H9 (cell line): ENCODE data around the gene NSD1. TPM values are rescaled to one million over a fixed set of nuclear protein-coding genes. Genes with fewer than 3 reads are reported as not detected.
A peak's percentile ranks its signal among the peaks of the same experiment; 100 is the strongest.

ENCODE experiments used
- DNase-seq: peaks from one replicate; pipeline ENCODE4 v3.0.0-alpha.2; 2017
- H2AFZ ChIP-seq: one replicate; pipeline ENCODE4 v1.6.1; 2013; ENCODE audit warnings: mild to moderate bottlenecking, low read length, control low read depth, moderate library complexity
- H2AK5ac ChIP-seq: 2 replicates; pipeline ENCODE4 v1.6.1; 2013; ENCODE audit warnings: low read length, control low read depth, mixed read lengths; ENCODE audit not compliant: insufficient read length
- H2BK120ac ChIP-seq: one replicate; pipeline ENCODE4 v1.6.1; 2013; ENCODE audit warnings: low read depth, mild to moderate bottlenecking, low read length, control low read depth, inconsistent platforms; ENCODE audit not compliant: poor library complexity, severe bottlenecking
- H2BK12ac ChIP-seq: 2 replicates; pipeline ENCODE4 v1.6.1; 2013; ENCODE audit warnings: low read length, control low read depth, mixed read lengths, low read depth; ENCODE audit not compliant: insufficient read length
- H2BK15ac ChIP-seq: 2 replicates; pipeline ENCODE4 v1.6.1; 2013; ENCODE audit warnings: low read depth, low read length, control low read depth
- H2BK20ac ChIP-seq: one replicate; pipeline ENCODE4 v1.6.1; 2013; ENCODE audit warnings: low read depth, mild to moderate bottlenecking, low read length, control low read depth, inconsistent platforms; ENCODE audit not compliant: poor library complexity, severe bottlenecking
- H2BK5ac ChIP-seq: 2 replicates; pipeline ENCODE4 v1.6.1; 2013; ENCODE audit warnings: low read length, control low read depth, mixed read lengths; ENCODE audit not compliant: insufficient read length
- H3K14ac ChIP-seq: 2 replicates; pipeline ENCODE4 v1.6.1; 2013; ENCODE audit warnings: low read length, control low read depth; ENCODE audit not compliant: insufficient read depth
- H3K18ac ChIP-seq: 2 replicates; pipeline ENCODE4 v1.6.1; 2013; ENCODE audit warnings: low read depth, mild to moderate bottlenecking, mixed read lengths, low read length, control low read depth; ENCODE audit not compliant: insufficient read length
- H3K23ac ChIP-seq: 2 replicates; pipeline ENCODE4 v1.6.1; 2013; ENCODE audit warnings: low read length, control low read depth, mixed read lengths, low read depth; ENCODE audit not compliant: insufficient read length
- H3K23me2 ChIP-seq: 2 replicates; pipeline ENCODE4 v1.6.1; 2013; ENCODE audit warnings: low read depth, mild to moderate bottlenecking, mixed read lengths, low read length, control low read depth; ENCODE audit not compliant: insufficient read length, poor library complexity, severe bottlenecking
- H3K27ac ChIP-seq: 2 replicates; pipeline ENCODE4 v1.5.1; 2013; ENCODE audit warnings: low read length, control low read depth, mixed read lengths, low read depth; ENCODE audit not compliant: insufficient read length
- H3K27me3 ChIP-seq: 2 replicates; pipeline ENCODE4 v1.6.1; 2013; ENCODE audit warnings: low read length, control low read depth, inconsistent platforms; ENCODE audit not compliant: insufficient read depth
- H3K4ac ChIP-seq: 2 replicates; pipeline ENCODE4 v1.6.1; 2013; ENCODE audit warnings: low read depth, mild to moderate bottlenecking, control low read depth, inconsistent platforms, low read length, moderate library complexity
- H3K4me1 ChIP-seq: 2 replicates; pipeline ENCODE4 v1.6.1; 2013; ENCODE audit warnings: low read length, control low read depth, inconsistent platforms; ENCODE audit not compliant: insufficient read depth
- H3K4me2 ChIP-seq: 2 replicates; pipeline ENCODE4 v1.6.1; 2013; ENCODE audit warnings: low read length, control low read depth, mixed read lengths; ENCODE audit not compliant: insufficient read length, insufficient read depth
- H3K56ac ChIP-seq: 2 replicates; pipeline ENCODE4 v1.6.1; 2013; ENCODE audit warnings: low read depth, mild to moderate bottlenecking, mixed read lengths, low read length, control low read depth; ENCODE audit not compliant: insufficient read length
- H3K79me1 ChIP-seq: 2 replicates; pipeline ENCODE4 v1.6.1; 2013; ENCODE audit warnings: low read depth, mild to moderate bottlenecking, moderate library complexity, low read length, control low read depth, inconsistent platforms; ENCODE audit not compliant: insufficient read depth, poor library complexity, severe bottlenecking
- H3K79me2 ChIP-seq: 2 replicates; pipeline ENCODE4 v1.6.1; 2013; ENCODE audit warnings: low read length, control low read depth, inconsistent platforms; ENCODE audit not compliant: insufficient read depth
- H3K9ac ChIP-seq: 2 replicates; pipeline ENCODE4 v1.6.1; 2013; ENCODE audit warnings: low read length, control low read depth, mixed read lengths; ENCODE audit not compliant: insufficient read length; ENCODE audit errors: extremely low read depth
- H3K9me3 ChIP-seq: one replicate; pipeline ENCODE4 v1.6.1; 2013; ENCODE audit warnings: low read depth, low read length, inconsistent platforms; ENCODE audit not compliant: control insufficient read depth
- H3T11ph ChIP-seq: one replicate; pipeline ENCODE4 v1.6.1; 2013; ENCODE audit warnings: mild to moderate bottlenecking, low read length, control low read depth, inconsistent platforms
- H4K20me1 ChIP-seq: one replicate; pipeline ENCODE4 v1.6.1; 2013; ENCODE audit not compliant: control insufficient read depth, insufficient read length, insufficient read depth
- H4K5ac ChIP-seq: 2 replicates; pipeline ENCODE4 v1.6.1; 2013; ENCODE audit warnings: low read depth, mild to moderate bottlenecking, mixed read lengths, low read length, control low read depth; ENCODE audit not compliant: insufficient read length
- H4K8ac ChIP-seq: replicated peaks from 2 replicates; pipeline ENCODE4 v1.6.1; 2013; ENCODE audit warnings: low read length, control low read depth, mixed read lengths, low read depth; ENCODE audit not compliant: insufficient read length
- H4K91ac ChIP-seq: 2 replicates; pipeline ENCODE4 v1.6.1; 2013; ENCODE audit warnings: low read depth, mild to moderate bottlenecking, moderate library complexity, mixed read lengths, low read length, control low read depth; ENCODE audit not compliant: insufficient read length
- H3K27ac Mint-ChIP-seq, 3 experiments: 2 replicates in 2 of 3; 3 replicates in 1 of 3; pipeline ENCODE4 v1.8.0; 2020 to 2021; ENCODE audit warnings: mixed read lengths in 3 of 3, mild to moderate bottlenecking in 1 of 3, moderate library complexity in 1 of 3
- H3K27me3 Mint-ChIP-seq: 2 replicates; pipeline ENCODE4 v1.8.0; 2021; ENCODE audit warnings: low read depth, mild to moderate bottlenecking, moderate library complexity, mixed read lengths
- H3K36me3 Mint-ChIP-seq, 3 experiments: 2 replicates in 2 of 3; 3 replicates in 1 of 3; pipeline ENCODE4 v1.8.0; 2020 to 2021; ENCODE audit warnings: low read depth in 3 of 3, mixed read lengths in 3 of 3; ENCODE audit not compliant: insufficient read depth in 1 of 3
- H3K4me1 Mint-ChIP-seq, 2 experiments: 2 replicates each; pipeline ENCODE4 v1.8.0; 2020; ENCODE audit warnings: mixed read lengths in 2 of 2
- H3K4me3 Mint-ChIP-seq, 2 experiments: 2 replicates in 1 of 2; 3 replicates in 1 of 2; pipeline ENCODE4 v1.8.0; 2020 to 2021; ENCODE audit warnings: mild to moderate bottlenecking in 2 of 2, mixed read lengths in 2 of 2, moderate library complexity in 1 of 2
- H3K9me3 Mint-ChIP-seq, 2 experiments: 2 replicates in 1 of 2; 3 replicates in 1 of 2; pipeline ENCODE4 v1.8.0; 2020; ENCODE audit warnings: mild to moderate bottlenecking in 2 of 2, mixed read lengths in 2 of 2, moderate library complexity in 1 of 2
- WGBS: extraction: QIAGEN DNeasy Blood & Tissue Kit; methylation state at CpG from one replicate; pipeline ENCODE4 v1.1.7; 2013; ENCODE audit warnings: missing lambda C conversion rate, low lambda C conversion rate, mixed read lengths; ENCODE audit not compliant: insufficient read length; ENCODE audit errors: extremely low coverage; 5-methylcytosine and 5-hydroxymethylcytosine counted together
- total RNA-seq: library from RNA; stranded (reverse); gene quantifications from 2 replicates; pipeline ENCODE4 v1.2.1, GENCODE V29; 2021
- TF ChIP-seq, protein P1 (sequence below): fragments of 200-600 bp; sonication (generic); conservative IDR thresholded peaks from 3 replicates; pipeline ENCODE4 v1.8.0; 2021; ENCODE audit warnings: antibody characterized with exemption, mild to moderate bottlenecking

Gene NSD1
- total RNA-seq, 1 experiment from 2014 or later: 213 TPM

GRCh38 chr5:177311392-177311722, 177.8 kb downstream of the NSD1 start:
- Histone ChIP-seq H3K79me2 (no peaks in the 10 kb centered on the region), H3K79me1 (no peaks in the 10 kb centered on the region), H2BK15ac (no peak overlapping the region), H2BK5ac (no peak overlapping the region), H2AK5ac (no peak overlapping the region), H3K4ac (no peak overlapping the region), H3K4me1 (no peaks in the 10 kb centered on the region), H3K27me3 (no peaks in the 10 kb centered on the region), H3T11ph (no peak overlapping the region), H3K4me2 (peak overlapping the region; percentile 80), H2BK20ac (no peak overlapping the region), H4K5ac (no peak overlapping the region), H3K18ac (no peak overlapping the region), H3K9me3 (no peaks in the 10 kb centered on the region), H3K56ac (no peak overlapping the region), H3K14ac (peak overlapping the region; percentile 31; the same call in 1 of the 2 replicates), H3K23me2 (peaks cover 14% of the 10 kb centered on the region), H2BK12ac (no peak overlapping the region), H4K8ac (no peak overlapping the region), H3K27ac (no peak overlapping the region), H2BK120ac (no peak overlapping the region), H2AFZ (no peak overlapping the region), H4K91ac (no peak overlapping the region), H4K20me1 (peaks cover 5% of the 10 kb centered on the region), H3K23ac (no peak overlapping the region), H3K9ac (peak overlapping the region; percentile 37)
- TF ChIP-seq, protein P1, sequence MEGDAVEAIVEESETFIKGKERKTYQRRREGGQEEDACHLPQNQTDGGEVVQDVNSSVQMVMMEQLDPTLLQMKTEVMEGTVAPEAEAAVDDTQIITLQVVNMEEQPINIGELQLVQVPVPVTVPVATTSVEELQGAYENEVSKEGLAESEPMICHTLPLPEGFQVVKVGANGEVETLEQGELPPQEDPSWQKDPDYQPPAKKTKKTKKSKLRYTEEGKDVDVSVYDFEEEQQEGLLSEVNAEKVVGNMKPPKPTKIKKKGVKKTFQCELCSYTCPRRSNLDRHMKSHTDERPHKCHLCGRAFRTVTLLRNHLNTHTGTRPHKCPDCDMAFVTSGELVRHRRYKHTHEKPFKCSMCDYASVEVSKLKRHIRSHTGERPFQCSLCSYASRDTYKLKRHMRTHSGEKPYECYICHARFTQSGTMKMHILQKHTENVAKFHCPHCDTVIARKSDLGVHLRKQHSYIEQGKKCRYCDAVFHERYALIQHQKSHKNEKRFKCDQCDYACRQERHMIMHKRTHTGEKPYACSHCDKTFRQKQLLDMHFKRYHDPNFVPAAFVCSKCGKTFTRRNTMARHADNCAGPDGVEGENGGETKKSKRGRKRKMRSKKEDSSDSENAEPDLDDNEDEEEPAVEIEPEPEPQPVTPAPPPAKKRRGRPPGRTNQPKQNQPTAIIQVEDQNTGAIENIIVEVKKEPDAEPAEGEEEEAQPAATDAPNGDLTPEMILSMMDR: no peak
- Mint-ChIP-seq H3K9me3 (no peaks in the 10 kb centered on the region), H3K36me3 (peaks cover 6 to 12% (median 8%) of the 10 kb centered on the region in 3 experiments), H3K4me1 (peaks cover 18 to 20% of the 10 kb centered on the region in 2 experiments), H3K27ac (peak overlapping the region in 1 of 3 experiments; percentile 53; a peak in 1 of 7 replicates), H3K27me3 (no peaks in the 10 kb centered on the region; the same call in 1 of the 2 replicates), H3K4me3 (peak overlapping the region; percentile 76 to 83)
- DNase-seq: peak; percentile 51
- WGBS: no CpG with 5 or more reads among the region's 23 CpGs
